NOMO-1 treated with dmso at 0.1 percent for 144 hours (cell line): ENCODE results near the gene CUL2.
"Not testable (repeated sequence)": the region's sequence is repeated elsewhere in the genome, so short reads cannot be mapped to it uniquely, and the experiment has no call there.

Experiments used
- DNase-seq: peaks from one replicate; lab custom pipeline; 2025; ENCODE audit not compliant: unreplicated experiment; lab: John Stamatoyannopoulos, UW

Gene CUL2

DNA sequence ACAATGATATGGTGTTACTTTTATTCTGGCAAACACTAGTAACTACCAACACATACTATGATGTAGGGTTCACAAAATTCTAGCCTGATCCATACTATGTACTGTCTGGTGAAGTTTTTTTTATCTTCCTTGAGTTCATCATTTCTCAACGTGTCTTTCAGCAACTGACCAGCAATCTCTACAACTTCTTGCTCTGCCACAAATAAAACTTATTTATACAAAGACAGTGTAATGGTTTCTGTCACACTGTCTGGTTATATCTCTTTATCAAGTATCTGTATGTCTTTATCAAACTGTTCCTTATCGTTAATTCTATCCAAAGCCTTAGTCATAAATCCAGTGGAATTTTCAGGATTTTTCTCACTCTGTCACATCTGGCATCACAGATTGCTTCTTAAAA, 69.7 kb downstream of the CUL2 start:
- DNase-seq, result no peak

GRCh38 chr10:35019041-35020024, 70.8 kb downstream of the CUL2 start:
- DNase-seq, result no peak

- DNase-seq, result no peak
Measured at GRCh38 chr10:35017608-35018007, 72.5 kb downstream of the CUL2 start.

DNA sequence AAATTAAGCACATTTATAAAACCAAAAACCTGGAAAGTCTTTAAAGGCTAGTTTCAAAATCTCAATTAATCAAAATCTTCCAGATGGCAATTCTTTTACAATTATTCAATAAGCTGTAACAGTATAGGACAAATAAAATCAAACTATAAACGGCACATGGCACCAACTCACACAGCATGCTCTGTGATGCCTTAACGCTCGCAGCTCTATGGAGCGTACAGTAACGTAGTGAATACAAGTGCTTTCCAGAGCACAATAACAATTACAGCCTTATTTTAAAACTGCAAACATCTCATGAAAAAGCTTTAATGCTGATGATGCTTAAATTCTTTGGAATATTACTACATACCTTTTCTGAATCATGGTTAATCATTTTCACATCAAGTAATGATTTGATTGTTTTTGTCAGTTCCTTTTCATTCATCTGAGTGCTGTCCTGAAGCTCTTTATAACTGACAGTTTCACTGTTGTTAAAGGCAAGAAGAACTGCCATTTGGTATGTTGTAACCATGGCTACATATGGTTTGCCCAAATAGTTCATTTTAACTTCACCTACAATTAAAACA, 74.2 kb downstream of the CUL2 start:
- DNase-seq, result no peak

DNA sequence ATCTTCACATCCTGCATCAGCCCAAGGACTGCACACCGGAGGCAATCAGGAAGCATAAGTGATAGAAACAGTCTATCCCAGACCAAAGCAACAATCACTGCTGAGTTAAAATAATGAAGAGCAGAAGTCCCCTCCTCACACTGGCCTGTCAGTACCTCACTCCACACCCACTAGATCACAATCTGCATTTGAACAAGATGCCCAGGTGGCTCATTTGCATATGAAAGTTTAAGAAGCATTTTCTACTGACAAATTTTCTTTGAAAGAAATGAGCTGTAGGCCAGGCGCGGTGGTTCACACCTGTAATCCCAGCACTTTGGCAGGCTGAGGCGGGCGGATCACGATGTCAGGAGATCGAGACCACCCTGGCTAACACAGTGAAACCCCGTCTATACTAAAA, 77.4 kb downstream of the CUL2 start:
- no peak for DNase-seq

DNA sequence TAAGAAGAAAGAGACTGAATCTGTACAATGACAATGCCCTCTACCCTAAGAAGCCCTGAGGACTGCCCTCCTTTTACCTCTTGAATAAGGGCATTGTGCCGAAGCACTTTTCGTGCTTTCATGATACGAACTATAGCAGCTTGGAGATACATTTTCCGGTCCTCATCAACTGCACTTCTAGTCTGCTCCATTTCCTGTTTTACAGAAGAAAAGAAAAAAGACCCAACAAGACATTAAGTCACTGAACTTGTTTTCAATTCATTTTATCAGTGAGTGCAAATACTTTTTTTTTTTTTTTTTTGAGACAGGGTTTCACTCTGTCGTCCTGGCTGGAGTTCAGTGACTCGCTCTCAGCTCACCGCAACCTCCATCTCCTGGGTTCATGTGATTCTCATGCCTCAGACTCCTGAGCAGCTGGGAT, 78.4 kb downstream of the CUL2 start:
- DNase-seq, result no peak

DNA sequence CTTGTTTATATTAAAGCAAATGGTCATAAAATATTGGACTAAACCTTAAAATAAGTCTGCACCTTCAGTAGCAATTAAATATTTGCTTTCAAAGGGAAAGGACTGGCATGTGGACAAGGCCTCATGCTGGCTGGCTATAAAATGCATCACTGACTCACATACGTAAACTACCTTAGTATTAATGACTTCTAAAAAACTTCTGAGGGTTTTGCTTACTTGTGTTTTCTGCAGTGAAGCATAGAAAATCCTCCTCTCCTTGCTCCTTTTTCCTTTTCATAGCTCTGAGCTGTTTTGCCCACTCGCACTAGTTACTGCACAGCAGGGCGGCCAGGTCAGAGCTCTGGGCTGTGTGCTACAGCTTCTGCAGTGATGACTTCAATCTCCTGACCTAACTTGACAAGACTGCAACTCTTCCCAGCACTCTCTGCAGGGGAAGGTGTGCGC, 82.3 kb downstream of the CUL2 start:
- no peak for DNase-seq

- DNase-seq, result no peak
Measured at GRCh38 chr10:35006836-35007235, 83.3 kb downstream of the CUL2 start.

DNA sequence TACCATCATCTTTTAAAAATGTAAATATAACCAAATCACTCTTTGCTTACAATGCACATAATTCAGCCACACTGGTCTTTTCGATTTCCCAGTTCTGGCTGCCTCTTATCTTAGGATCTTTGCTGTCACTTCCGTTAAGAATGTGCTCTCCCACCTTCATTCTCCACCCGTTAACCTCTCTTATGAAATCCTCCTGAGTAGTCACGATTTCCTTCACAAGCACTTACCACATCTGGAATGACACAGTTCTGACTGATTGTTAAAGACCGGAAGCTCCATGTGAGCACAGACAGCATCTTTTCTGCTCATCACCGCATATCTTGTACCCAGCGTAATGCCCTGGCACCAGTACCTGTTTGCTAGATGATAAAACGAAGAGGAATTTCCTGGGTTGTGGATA, 84.3 kb downstream of the CUL2 start:
- no peak for DNase-seq

- DNase-seq, result no peak
Measured at GRCh38 chr10:35004651-35005050, 85.5 kb downstream of the CUL2 start.

GRCh38 chr10:35003906-35004305, 86.2 kb downstream of the CUL2 start:
- no peak for DNase-seq

DNA sequence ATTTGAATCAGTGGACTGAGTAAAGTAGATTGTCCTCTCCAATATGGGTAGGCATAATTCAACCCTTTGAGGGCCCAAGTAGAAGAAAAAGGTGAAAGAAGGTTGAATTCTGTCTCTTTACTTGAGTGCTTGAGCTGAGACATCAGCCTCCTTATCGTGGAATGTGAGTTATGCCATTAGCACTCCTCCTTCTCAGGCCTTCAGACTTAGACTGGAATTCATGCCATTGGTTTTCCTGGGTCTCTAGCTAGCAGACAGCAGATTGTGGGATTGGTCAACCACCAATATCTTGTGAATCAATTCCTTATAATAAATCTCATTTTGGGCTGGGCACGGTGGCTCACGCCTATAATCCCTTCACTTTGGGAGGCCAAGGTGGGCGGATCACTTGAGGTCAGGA, 89.2 kb downstream of the CUL2 start:
- DNase-seq, result no peak

- DNase-seq, result no peak
Measured at GRCh38 chr10:34999532-34999931, 90.6 kb downstream of the CUL2 start.

DNA sequence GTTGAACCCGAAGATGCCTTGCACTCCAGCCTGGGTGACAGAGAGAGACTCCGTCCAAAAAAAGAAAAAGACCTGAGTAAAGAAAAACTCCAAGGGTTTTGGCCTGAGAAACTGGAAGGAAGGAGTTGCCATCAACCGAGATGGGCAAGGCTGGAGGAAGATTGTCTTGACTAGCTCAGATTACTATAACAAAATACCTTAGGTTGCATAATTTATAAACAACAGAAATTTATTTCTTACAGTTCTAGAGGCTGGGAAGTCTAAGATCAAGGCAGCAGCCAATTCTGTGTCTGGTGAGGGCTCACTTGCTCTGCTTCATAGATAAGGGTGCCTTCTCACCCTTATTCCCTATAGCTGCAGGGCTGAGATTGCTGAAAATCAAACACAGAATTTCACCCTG, 91.2 kb downstream of the CUL2 start:
- DNase-seq, result no peak

DNA sequence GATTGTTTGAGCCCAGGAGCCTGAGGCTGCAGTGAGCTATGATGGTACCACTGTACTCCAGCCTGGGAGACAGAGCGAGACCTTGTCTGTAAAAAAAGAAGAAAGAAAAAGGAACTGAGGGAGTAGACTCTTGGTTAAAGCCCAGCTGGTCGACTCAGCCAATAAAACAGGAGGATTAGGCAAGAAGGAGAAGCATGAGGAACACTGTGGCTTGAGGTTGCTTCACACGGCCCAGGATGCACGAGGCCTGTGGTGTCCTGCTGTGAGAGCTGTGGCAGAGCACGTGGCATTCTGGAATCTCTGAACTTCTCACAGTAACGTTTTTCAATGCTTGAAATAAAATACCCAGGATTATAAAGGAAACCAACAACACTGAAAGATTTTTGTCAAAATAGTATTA, 93.3 kb downstream of the CUL2 start:
- peak; percentile 91 for DNase-seq

DNA sequence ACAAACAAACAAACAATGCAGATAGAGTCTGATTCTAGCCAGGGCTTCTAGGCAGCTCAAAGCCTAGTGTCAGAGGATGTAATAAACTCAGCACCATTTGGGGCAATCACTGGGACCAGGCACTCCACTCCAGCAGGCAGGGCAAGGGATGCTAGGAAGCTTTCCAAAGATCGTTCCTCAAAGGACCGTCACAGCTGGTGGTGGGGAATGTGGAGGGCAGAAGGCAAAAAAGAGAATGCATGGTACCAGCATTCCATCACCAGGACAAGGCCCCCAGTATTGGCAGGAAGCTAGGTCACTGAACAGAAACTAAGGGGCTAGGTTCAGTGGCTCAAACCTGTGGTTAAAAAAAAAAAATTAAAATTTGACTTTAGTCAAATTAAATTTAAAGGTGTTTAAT, 94.2 kb downstream of the CUL2 start:
- no peak for DNase-seq

DNA sequence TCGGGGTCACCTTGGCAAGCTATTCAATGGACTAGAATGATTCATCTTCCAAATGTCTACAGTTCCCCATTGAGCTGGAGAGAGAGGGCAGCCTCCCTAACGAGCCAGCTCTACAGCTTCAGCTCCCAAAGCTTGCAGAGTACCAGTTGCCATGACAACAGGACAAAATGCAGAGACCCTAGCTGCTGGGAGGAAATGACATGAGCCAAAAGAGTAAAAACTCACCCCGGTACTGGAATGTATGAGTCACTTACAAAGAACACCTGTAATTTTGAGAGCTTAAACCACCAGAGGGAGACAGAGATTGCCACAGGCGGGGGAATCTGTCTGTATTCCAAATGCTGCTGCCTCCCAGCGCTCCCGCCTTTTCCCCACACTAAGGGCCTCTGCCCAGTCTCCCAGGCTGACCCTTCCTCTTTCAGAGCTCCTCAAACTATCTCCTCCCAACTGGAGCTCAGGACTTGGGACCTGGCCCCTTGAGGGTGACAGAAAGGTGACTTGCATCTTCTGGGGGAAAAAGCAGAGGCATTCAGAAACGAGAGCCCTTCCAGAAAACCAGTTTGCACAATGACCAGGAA, 95.5 kb downstream of the CUL2 start:
- no peak for DNase-seq

DNA sequence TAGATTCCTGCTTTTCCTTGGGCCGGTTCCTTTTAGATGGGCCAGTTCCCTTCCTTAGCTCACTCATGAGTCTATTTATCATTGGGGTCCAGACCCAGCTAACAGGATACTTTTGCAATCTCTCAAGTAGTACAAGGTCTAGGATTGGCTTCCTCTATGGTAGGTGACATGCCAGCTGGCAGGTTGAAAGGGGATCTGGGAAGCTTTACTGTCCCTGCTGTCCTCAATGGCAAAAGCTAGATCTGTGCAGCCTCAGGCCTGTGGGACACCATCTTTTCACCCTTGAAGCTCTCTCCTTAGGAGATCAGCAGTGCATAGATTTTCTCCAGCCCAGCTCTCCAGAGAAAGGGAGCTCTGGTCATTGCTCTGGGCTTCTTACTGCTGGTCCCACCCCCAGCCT, 96.4 kb downstream of the CUL2 start:
- DNase-seq, result no peak

DNA sequence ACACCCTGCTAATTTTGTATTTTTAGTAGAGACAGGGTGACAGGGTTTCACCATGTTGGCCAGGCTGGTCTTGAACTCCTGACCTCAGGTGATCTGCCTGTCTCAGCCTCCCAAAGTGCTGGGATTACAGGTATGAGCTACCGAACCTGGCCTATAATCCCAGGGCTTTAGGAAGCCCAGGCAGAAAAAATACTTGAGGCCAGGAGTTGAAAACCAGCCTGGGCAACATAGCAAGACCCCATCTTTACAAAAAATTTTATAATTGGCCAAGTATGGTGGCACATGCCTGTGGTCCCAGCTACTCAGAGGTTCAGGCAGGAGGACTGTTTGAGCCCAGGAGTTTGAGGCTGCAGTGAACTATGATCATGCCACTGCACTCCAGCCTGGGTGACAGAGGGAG, 99.0 kb downstream of the CUL2 start:
- DNase-seq, result not testable (repeated sequence)

GRCh38 chr10:34988397-34989067, 101.6 kb downstream of the CUL2 start:
- no peak for DNase-seq

GRCh38 chr10:34985823-34986222, 104.3 kb downstream of the CUL2 start:
- DNase-seq, result no peak

- no peak for DNase-seq
Measured at GRCh38 chr10:34985146-34985545, 105.0 kb downstream of the CUL2 start.
